K562 (cell line): Measurements from ENCODE around the gene UNKL. TPM values are rescaled to one million over a fixed set of nuclear protein-coding genes. Genes with fewer than 3 reads are reported as not detected.
A peak's percentile ranks its signal among the peaks of the same experiment; 100 is the strongest.

ENCODE experiments used
- BRD9 ChIP-seq: fragments of 450-650 bp; IDR thresholded peaks from 2 replicates; pipeline ENCODE4 v1.6.1; 2018; ENCODE audit warnings: low read depth; ENCODE audit not compliant: partially characterized antibody
- CREB1 ChIP-seq, 2 experiments: sonication (generic) in 1 of 2; formaldehyde crosslinking in 1 of 2; IDR thresholded peaks; 2 replicates each; pipeline versions ENCODE4 v1.6.1 to v1.8.0; 2012 to 2022; ENCODE audit warnings: inconsistent platforms in 1 of 2, mild to moderate bottlenecking in 1 of 2, missing genetic modification reagents in 1 of 2, moderate library complexity in 1 of 2
- ELF4 ChIP-seq: fragments of 450-650 bp; formaldehyde crosslinking; IDR thresholded peaks from 2 replicates; pipeline ENCODE4 v1.4.0; 2022; ENCODE audit warnings: missing genetic modification characterization
- IRF9 ChIP-seq: fragments of 450-650 bp; IDR thresholded peaks from 2 replicates; pipeline ENCODE4 v1.6.1; 2016; ENCODE audit warnings: missing biosample characterization, missing genetic modification characterization
- MLX ChIP-seq, 2 experiments: fragments of 450-650 bp in 1 of 2; sonication (generic) in 1 of 2; formaldehyde crosslinking; conservative IDR thresholded peaks; 2 replicates each; pipeline versions ENCODE4 v1.4.0 to v1.8.1; 2020 to 2022; ENCODE audit warnings: mild to moderate bottlenecking in 1 of 2, missing genetic modification reagents in 1 of 2
- MTA1 ChIP-seq: fragments of 450-650 bp; IDR thresholded peaks from 2 replicates; pipeline ENCODE4 v1.6.1; 2017; ENCODE audit warnings: borderline replicate concordance
- NEUROD1 ChIP-seq: fragments of 150-350 bp; IDR thresholded peaks from 2 replicates; pipeline ENCODE4 v1.6.1; 2014; ENCODE audit warnings: borderline replicate concordance, low read length, low read depth; ENCODE audit not compliant: partially characterized antibody
- NFIC ChIP-seq: fragments of 450-650 bp; IDR thresholded peaks from 2 replicates; pipeline ENCODE4 v1.6.1; 2017; ENCODE audit warnings: mild to moderate bottlenecking, inconsistent platforms
- NFXL1 ChIP-seq: fragments of 450-650 bp; formaldehyde crosslinking; IDR thresholded peaks from 2 replicates; pipeline ENCODE4 v1.4.0; 2021; ENCODE audit warnings: mild to moderate bottlenecking
- PKNOX1 ChIP-seq: fragments of 450-650 bp; IDR thresholded peaks from 2 replicates; pipeline ENCODE4 v1.6.1; 2016
- ZBTB40 ChIP-seq, 2 experiments: fragments of 450-650 bp in 1 of 2; sonication (generic) in 1 of 2; formaldehyde crosslinking in 1 of 2; IDR thresholded peaks; 2 replicates each; pipeline versions ENCODE4 v1.7.1 to v1.9.0; 2016 to 2022; ENCODE audit warnings: inconsistent platforms in 1 of 2, mild to moderate bottlenecking in 1 of 2, missing genetic modification reagents in 1 of 2
- ZKSCAN3 ChIP-seq: fragments of 250-450 bp; sonication (Bioruptor Pico); IDR thresholded peaks from 2 replicates; pipeline ENCODE4 v1.4.0; 2020
- ZNF143 ChIP-seq: sonication (generic); formaldehyde crosslinking; IDR thresholded peaks from 2 replicates; pipeline ENCODE4 v1.9.0; 2022; ENCODE audit warnings: mild to moderate bottlenecking, missing genetic modification reagents
- polyA plus RNA-seq, 8 experiments: library from polyadenylated mRNA; depleted of rRNA in 4 of 8; stranded (reverse) in 5 of 8; unstranded in 3 of 8; fragments of >200 nt; fragmentation: Nextera tagmentation in 2 of 8; fragmentation: Illumina TruSeq in 1 of 8; extraction: Ambion mirVana in 2 of 8; extraction: Trizol in 1 of 8; gene quantifications; 2 replicates each; pipeline versions ENCODE4 v1.2.1 to v1.2.3, GENCODE V29; 2011 to 2014; ENCODE audit warnings: inconsistent platforms in 1 of 8, missing spikeins in 1 of 8
- total RNA-seq, 7 experiments: library from RNA; depleted of rRNA in 6 of 7; stranded (reverse); fragments of >200 nt in 6 of 7; fragmentation: Illumina TruSeq in 2 of 7; extraction: Trizol in 2 of 7; gene quantifications; 2 replicates each; pipeline versions ENCODE4 v1.2.1 to v1.2.3, GENCODE V29; 2011 to 2021; ENCODE audit warnings: low replicate concordance in 1 of 7

UNKL gene
- total and polyA plus RNA-seq, 9 of the 15 experiments (the other 6 are each of a cell fraction or from before 2014, with no cell fraction given), result 0.37 to 30.2 (median 5.1) TPM

GRCh38 chr16:1342526-1343427 is 71.7 kb downstream of the UNKL start (continued):
- TF ChIP-seq NEUROD1, result peak; percentile 66
- TF ChIP-seq ZNF143 (CRISPR knock-in tag), result no peak
- TF ChIP-seq NFXL1 (CRISPR knock-in tag), result no peak
- TF ChIP-seq ELF4 (CRISPR knock-in tag), result 0 out of 2 replicates have a peak, but pooled peaks have one; percentile 61
- no peak for TF ChIP-seq ZKSCAN3 (CRISPR knock-in tag)
- TF ChIP-seq BRD9, result no peak
- TF ChIP-seq NFIC, result no peak
- peak; percentile 77 for TF ChIP-seq PKNOX1
- TF ChIP-seq ZBTB40 (IDR thresholded peaks at IDR 0.05), result no peak
- no peak for TF ChIP-seq ZBTB40 (CRISPR knock-in tag; IDR thresholded peaks at IDR 0.05)
- no peak for TF ChIP-seq IRF9 (tag)
- peak; percentile 48; the same call in 1 of the 2 replicates for TF ChIP-seq CREB1 (IDR thresholded peaks at IDR 0.05)
- TF ChIP-seq CREB1 (CRISPR knock-in tag; IDR thresholded peaks at IDR 0.05), result peak; percentile 40; the same call in 1 of the 2 replicates
- TF ChIP-seq MTA1, result no peak
- no peak for TF ChIP-seq MLX (CRISPR knock-in tag; conservative IDR thresholded peaks at IDR 0.05)
